Activated CD8-positive, alpha-beta memory T cell treated with anti-CD3 and anti-CD28 coated beads for 36 hours (primary cell): ENCODE results near the gene PIEZO2. TPM values are rescaled to one million over a fixed set of nuclear protein-coding genes. Genes with fewer than 3 reads are reported as not detected.
"Not testable (repeated sequence)": the region's sequence is repeated elsewhere in the genome, so short reads cannot be mapped to it uniquely, and the experiment has no call there.

Experiments used
- CTCF ChIA-PET: fragments of 350-600 bp; sonication (Branson Sonifier 250); formaldehyde crosslinking; loops from one replicate; lab custom pipeline; 2021; ENCODE audit warnings: antibody characterized with exemption; lab: Charles Lee
- POLR2A ChIA-PET: fragments of 350-600 bp; sonication (Branson Sonifier 250); formaldehyde crosslinking; loops from one replicate; lab custom pipeline; 2021; ENCODE audit warnings: antibody characterized with exemption; lab: Charles Lee
- total RNA-seq, 2 experiments: library from RNA; stranded (reverse); gene quantifications; one replicate each; pipeline ENCODE4 v1.2.3, GENCODE V29; 2021

Gene PIEZO2
- total RNA-seq, 2 experiments from 2014 or later = not detected

GRCh38 chr18:10689236-10690034 lies 459.9 kb downstream of the PIEZO2 start:
- ChIA-PET CTCF (no interaction called here), POLR2A (no interaction called here)

- POLR2A ChIA-PET = no interaction called here
- CTCF ChIA-PET = no interaction called here
Observed at GRCh38 chr18:10688766-10689165, 460.6 kb downstream of the PIEZO2 start.

- POLR2A ChIA-PET = no interaction called here
Observed at GRCh38 chr18:10687161-10687925, 462.0 kb downstream of the PIEZO2 start.

GRCh38 chr18:10686308-10686707 lies 463.1 kb downstream of the PIEZO2 start:
- CTCF ChIA-PET = no interaction called here
- POLR2A ChIA-PET = no interaction called here

More at GRCh38 chr18:10687161-10687925, 462.0 kb downstream of the PIEZO2 start:
- CTCF ChIA-PET = no interaction called here

GRCh38 chr18:10685484-10685883 lies 463.9 kb downstream of the PIEZO2 start:
- CTCF ChIA-PET = no interaction called here

GRCh38 chr18:10682368-10682714 lies 467.0 kb downstream of the PIEZO2 start:
- POLR2A ChIA-PET = no interaction called here

More at GRCh38 chr18:10685484-10685883, 463.9 kb downstream of the PIEZO2 start:
- POLR2A ChIA-PET = no interaction called here

GRCh38 chr18:10681581-10682367 lies 467.6 kb downstream of the PIEZO2 start:
- ChIA-PET POLR2A (no interaction called here), CTCF (no interaction called here)

More at GRCh38 chr18:10682368-10682714, 467.0 kb downstream of the PIEZO2 start:
- CTCF ChIA-PET = no interaction called here

GRCh38 chr18:10680271-10680596 lies 469.1 kb downstream of the PIEZO2 start:
- ChIA-PET POLR2A (no interaction called here), CTCF (no interaction called here)

GRCh38 chr18:10679557-10680270 lies 469.7 kb downstream of the PIEZO2 start:
- POLR2A ChIA-PET = no interaction called here

GRCh38 chr18:10671441-10671840 lies 477.9 kb downstream of the PIEZO2 start:
- ChIA-PET POLR2A (no interaction called here), CTCF (no interaction called here)

More at GRCh38 chr18:10679557-10680270, 469.7 kb downstream of the PIEZO2 start:
- CTCF ChIA-PET = no interaction called here

- POLR2A ChIA-PET = no interaction called here
- CTCF ChIA-PET = no interaction called here
Observed at GRCh38 chr18:10670856-10671255, 478.5 kb downstream of the PIEZO2 start.

GRCh38 chr18:10669441-10670100 lies 479.8 kb downstream of the PIEZO2 start:
- CTCF ChIA-PET = no interaction called here
- POLR2A ChIA-PET = no interaction called here

GRCh38 chr18:10663750-10664149 lies 485.6 kb downstream of the PIEZO2 start:
- CTCF ChIA-PET = no interaction called here

GRCh38 chr18:10661317-10661716 lies 488.1 kb downstream of the PIEZO2 start:
- ChIA-PET POLR2A (no interaction called here), CTCF (no interaction called here)

More at GRCh38 chr18:10663750-10664149, 485.6 kb downstream of the PIEZO2 start:
- POLR2A ChIA-PET = no interaction called here

GRCh38 chr18:10660179-10660884 lies 489.0 kb downstream of the PIEZO2 start:
- ChIA-PET POLR2A (no interaction called here), CTCF (no interaction called here)

- ChIA-PET CTCF (no interaction called here), POLR2A (no interaction called here)
Observed at GRCh38 chr18:10659594-10659993, 489.8 kb downstream of the PIEZO2 start.

GRCh38 chr18:10659000-10659399 lies 490.4 kb downstream of the PIEZO2 start:
- CTCF ChIA-PET = no interaction called here
- POLR2A ChIA-PET = no interaction called here

- POLR2A ChIA-PET, CTCF ChIA-PET: not testable (repeated sequence)
Observed at GRCh38 chr18:10644003-10644402, 505.4 kb downstream of the PIEZO2 start.
